ENCODE results near the gene SCRN1.

SCRN1 gene

GRCh38 chr7:30003098-30003497 is 13.5 kb upstream of the SCRN1 start:
- no peak for DNase-seq (ENCODE audit: low spot score)

- no peak for DNase-seq (ENCODE audit: low spot score)
Measured at GRCh38 chr7:30001998-30002397, 12.4 kb upstream of the SCRN1 start.

GRCh38 chr7:29998489-29998888 is 8.9 kb upstream of the SCRN1 start:
- DNase-seq (ENCODE audit: low spot score): no peak

GRCh38 chr7:29996321-29996720 is 6.7 kb upstream of the SCRN1 start:
- no peak for DNase-seq (ENCODE audit: low spot score)

- DNase-seq (ENCODE audit: low spot score): no peak
Measured at GRCh38 chr7:29995652-29996051, 6.1 kb upstream of the SCRN1 start.

GRCh38 chr7:29993140-29993539 is 3.5 kb upstream of the SCRN1 start:
- no peak for DNase-seq (ENCODE audit: low spot score)

GRCh38 chr7:29991937-29992336 is 2.3 kb upstream of the SCRN1 start:
- no peak for DNase-seq (ENCODE audit: low spot score)

GRCh38 chr7:29990931-29991330 is 1.3 kb upstream of the SCRN1 start:
- no peak for DNase-seq (ENCODE audit: low spot score)

- peak; percentile 27 for DNase-seq (ENCODE audit: low spot score)
Measured at GRCh38 chr7:29988424-29989256, 961 bp downstream of the SCRN1 start.

- peak; percentile 84 for DNase-seq (ENCODE audit: low spot score)
Measured at GRCh38 chr7:29987811-29988317, 1.7 kb downstream of the SCRN1 start.

GRCh38 chr7:29987083-29987482 is 2.5 kb downstream of the SCRN1 start:
- no peak for DNase-seq (ENCODE audit: low spot score)

- DNase-seq (ENCODE audit: low spot score): no peak
Measured at GRCh38 chr7:29980151-29980550, 9.4 kb downstream of the SCRN1 start.

- DNase-seq (ENCODE audit: low spot score): no peak
Measured at GRCh38 chr7:29977886-29978651, 11.5 kb downstream of the SCRN1 start.

GRCh38 chr7:29976673-29977415 is 12.8 kb downstream of the SCRN1 start:
- DNase-seq (ENCODE audit: low spot score): no peak

- no peak for DNase-seq (ENCODE audit: low spot score)
Measured at GRCh38 chr7:29976266-29976665, 13.3 kb downstream of the SCRN1 start.

GRCh38 chr7:29975561-29975960 is 14.0 kb downstream of the SCRN1 start:
- no peak for DNase-seq (ENCODE audit: low spot score)

- DNase-seq (ENCODE audit: low spot score): no peak
Measured at GRCh38 chr7:29974286-29974685, 15.3 kb downstream of the SCRN1 start.

- no peak for DNase-seq (ENCODE audit: low spot score)
Measured at GRCh38 chr7:29972315-29972669, 17.3 kb downstream of the SCRN1 start.

GRCh38 chr7:29971566-29972314 is 17.9 kb downstream of the SCRN1 start:
- DNase-seq (ENCODE audit: low spot score): no peak

- no peak for DNase-seq (ENCODE audit: low spot score)
Measured at GRCh38 chr7:29970158-29970557, 19.4 kb downstream of the SCRN1 start.

- DNase-seq (ENCODE audit: low spot score): no peak
Measured at GRCh38 chr7:29969738-29970137, 19.9 kb downstream of the SCRN1 start.
